AG09309 (cell line): ENCODE results near the gene RFESD.
"Not testable (repeated sequence)": the region's sequence is repeated elsewhere in the genome, so short reads cannot be mapped to it uniquely, and the experiment has no call there.

Source experiments
- DNase-seq: peaks from one replicate; pipeline ENCODE4 v3.0.0-alpha.2; 2010; ENCODE audit warnings: low read depth
- H3K4me3 ChIP-seq: 2 replicates; pipeline ENCODE4 v1.5.1; 2011; ENCODE audit warnings: mild to moderate bottlenecking, low read depth, low read length, moderate library complexity; ENCODE audit not compliant: control insufficient read depth
- CTCF ChIP-seq: IDR thresholded peaks from 2 replicates; pipeline ENCODE4 v1.5.1; 2011; ENCODE audit warnings: mild to moderate bottlenecking, low read depth, low read length, inconsistent platforms; ENCODE audit not compliant: insufficient read depth, control insufficient read depth; ENCODE audit errors: missing control alignments

The RFESD gene

GRCh38 chr5:95704150-95704549, 57.6 kb downstream of the RFESD start:
- H3K4me3 ChIP-seq: no peak overlapping the region
- DNase-seq: no peak
- TF ChIP-seq CTCF: no peak

- not testable (repeated sequence) for H3K4me3 ChIP-seq, DNase-seq
Measured at GRCh38 chr5:95706196-95706595, 59.6 kb downstream of the RFESD start.

GRCh38 chr5:95707055-95707454, 60.5 kb downstream of the RFESD start:
- DNase-seq: no peak
- TF ChIP-seq CTCF: no peak
- H3K4me3 ChIP-seq: no peak overlapping the region
